Panc1 (cell line): ENCODE measurements around the gene PTGR3. TPM values are rescaled to one million over a fixed set of nuclear protein-coding genes. Genes with fewer than 3 reads are reported as not detected.

ENCODE experiments used
- ATAC-seq: fragments of 200-7000 bp; cut with Tn5 transposase; 2 replicates; pipeline ENCODE4 v1.9.1; 2020; ENCODE audit warnings: mild to moderate bottlenecking, moderate library complexity
- BruUV-seq: library from RNA; stranded (reverse); fragments of 400-500 nt; replicated peaks from 2 replicates; lab custom pipeline; 2021; lab: Mats Ljungman, UMichigan
- CTCF ChIA-PET: fragments of 300-600 bp; sonication (Branson Sonifier 250); formaldehyde crosslinking; loops from one replicate; lab custom pipeline; 2022; ENCODE audit warnings: antibody characterized with exemption; lab: Charles Lee
- POLR2A ChIA-PET: fragments of 300-600 bp; sonication (Branson Sonifier 250); formaldehyde crosslinking; loops from one replicate; lab custom pipeline; 2022; ENCODE audit warnings: antibody characterized with exemption; lab: Charles Lee
- DNase-seq: peaks from one replicate; pipeline ENCODE4 v3.0.0-alpha.2; 2010; ENCODE audit warnings: low read depth, low spot score
- H3K27ac ChIP-seq: 2 replicates; pipeline ENCODE4 v1.5.1; 2011; ENCODE audit warnings: mild to moderate bottlenecking, low read length, inconsistent platforms
- H3K27me3 ChIP-seq: fragments of 200-500 bp; sonication (Bioruptor generic); 2 replicates; pipeline ENCODE4 v1.6.0; 2014; ENCODE audit warnings: low read length, inconsistent platforms; ENCODE audit not compliant: control insufficient read depth, insufficient read depth
- H3K36me3 ChIP-seq: fragments of 200-500 bp; sonication (Bioruptor generic); 2 replicates; pipeline ENCODE4 v1.5.1; 2014; ENCODE audit warnings: inconsistent platforms, mild to moderate bottlenecking, low read length, moderate library complexity; ENCODE audit not compliant: control insufficient read depth, insufficient read depth
- H3K4me1 ChIP-seq: 2 replicates; pipeline ENCODE4 v1.5.1; 2011; ENCODE audit warnings: inconsistent platforms, mild to moderate bottlenecking, low read length, moderate library complexity; ENCODE audit not compliant: control insufficient read depth, insufficient read depth
- H3K4me3 ChIP-seq, 2 experiments: 2 replicates each; pipeline ENCODE4 v1.5.1; 2011 to 2012; ENCODE audit warnings: low read depth in 2 of 2, low read length in 2 of 2, mild to moderate bottlenecking in 2 of 2, inconsistent platforms in 1 of 2, moderate library complexity in 1 of 2
- H3K9me3 ChIP-seq: fragments of 200-500 bp; sonication (Bioruptor generic); 2 replicates; pipeline ENCODE4 v1.5.1; 2014; ENCODE audit warnings: low read depth, mild to moderate bottlenecking, inconsistent platforms, low read length, moderate library complexity; ENCODE audit not compliant: control insufficient read depth, insufficient read depth
- POLR2AphosphoS5 ChIP-seq: IDR thresholded peaks from 2 replicates; pipeline ENCODE4 v1.6.1; 2012; ENCODE audit warnings: mild to moderate bottlenecking, low read depth, low read length, moderate library complexity
- SIN3A ChIP-seq: IDR thresholded peaks from 2 replicates; pipeline ENCODE4 v1.6.1; 2012; ENCODE audit warnings: low read depth, mild to moderate bottlenecking, low read length, moderate library complexity, borderline replicate concordance; ENCODE audit not compliant: insufficient read depth
- TCF7L2 ChIP-seq: IDR thresholded peaks from 2 replicates; pipeline ENCODE4 v1.6.1; 2011; ENCODE audit warnings: mild to moderate bottlenecking, low read depth, low read length, inconsistent platforms
- in situ Hi-C: cut with HindIII; loops from 2 replicates; pipeline ENCODE4 v1.10.0; 2016; ENCODE audit warnings: low sequenced_read_pairs, low pct_unique_long_range_greater_than_20kb
- intact Hi-C: fragments of 100-400 bp; cut with micrococcal nuclease; formaldehyde crosslinking; loops from one replicate; pipeline ENCODE4 v1.10.0; 2022; ENCODE audit not compliant: unreplicated experiment
- total RNA-seq: library from RNA; stranded (reverse); gene quantifications from one replicate; pipeline ENCODE4 v1.2.1, GENCODE V29; 2021; ENCODE audit not compliant: unreplicated experiment
- TF ChIP-seq, protein P1 (sequence below), 2 experiments: IDR thresholded peaks; 2 replicates each; pipeline ENCODE4 v1.6.1; 2011 to 2012; ENCODE audit warnings: low read depth in 2 of 2, control low read depth in 1 of 2, low read length in 1 of 2, mild to moderate bottlenecking in 1 of 2, moderate library complexity in 1 of 2; ENCODE audit not compliant: insufficient read depth in 1 of 2
- TF ChIP-seq, protein P2 (sequence below): fragments of 450-650 bp; IDR thresholded peaks from 2 replicates; pipeline ENCODE4 v1.5.1; 2017; ENCODE audit warnings: mild to moderate bottlenecking

PTGR3 gene
- total RNA-seq, 1 experiment from 2014 or later, result 45.0 TPM

DNA sequence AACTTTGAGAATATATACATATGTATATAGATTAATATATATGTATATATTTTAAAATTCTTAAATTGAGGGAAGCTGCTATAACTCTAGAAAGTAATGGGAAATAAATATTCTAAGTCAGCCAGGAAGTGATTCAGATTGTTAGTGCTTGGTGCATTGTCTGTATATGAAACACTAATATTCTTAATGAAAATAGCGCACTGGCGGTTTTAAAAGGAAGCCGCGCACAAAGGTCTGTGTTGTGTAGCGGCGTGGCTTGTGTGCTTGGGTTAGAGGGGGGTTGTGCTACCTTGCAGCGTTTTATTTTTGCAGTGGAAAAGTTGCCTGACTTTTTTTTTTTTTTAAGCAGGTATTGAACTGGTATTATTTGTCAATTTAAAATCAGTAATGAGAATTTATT is 13.0 kb upstream of the PTGR3 start:
- ATAC-seq, result no peak
- intact Hi-C loops, result no loop called here
- no peaks in the 10 kb centered on the region for H3K36me3 ChIP-seq
- in situ Hi-C loops, result no loop called here
- ChIA-PET POLR2A (no interaction called here), CTCF (no interaction called here)
- BruUV-seq, result no TSS peak
- no peak overlapping the region for H3K27ac ChIP-seq
- TF ChIP-seq TCF7L2 (no peak), POLR2AphosphoS5 (no peak), SIN3A (no peak)
- TF ChIP-seq, protein P1, sequence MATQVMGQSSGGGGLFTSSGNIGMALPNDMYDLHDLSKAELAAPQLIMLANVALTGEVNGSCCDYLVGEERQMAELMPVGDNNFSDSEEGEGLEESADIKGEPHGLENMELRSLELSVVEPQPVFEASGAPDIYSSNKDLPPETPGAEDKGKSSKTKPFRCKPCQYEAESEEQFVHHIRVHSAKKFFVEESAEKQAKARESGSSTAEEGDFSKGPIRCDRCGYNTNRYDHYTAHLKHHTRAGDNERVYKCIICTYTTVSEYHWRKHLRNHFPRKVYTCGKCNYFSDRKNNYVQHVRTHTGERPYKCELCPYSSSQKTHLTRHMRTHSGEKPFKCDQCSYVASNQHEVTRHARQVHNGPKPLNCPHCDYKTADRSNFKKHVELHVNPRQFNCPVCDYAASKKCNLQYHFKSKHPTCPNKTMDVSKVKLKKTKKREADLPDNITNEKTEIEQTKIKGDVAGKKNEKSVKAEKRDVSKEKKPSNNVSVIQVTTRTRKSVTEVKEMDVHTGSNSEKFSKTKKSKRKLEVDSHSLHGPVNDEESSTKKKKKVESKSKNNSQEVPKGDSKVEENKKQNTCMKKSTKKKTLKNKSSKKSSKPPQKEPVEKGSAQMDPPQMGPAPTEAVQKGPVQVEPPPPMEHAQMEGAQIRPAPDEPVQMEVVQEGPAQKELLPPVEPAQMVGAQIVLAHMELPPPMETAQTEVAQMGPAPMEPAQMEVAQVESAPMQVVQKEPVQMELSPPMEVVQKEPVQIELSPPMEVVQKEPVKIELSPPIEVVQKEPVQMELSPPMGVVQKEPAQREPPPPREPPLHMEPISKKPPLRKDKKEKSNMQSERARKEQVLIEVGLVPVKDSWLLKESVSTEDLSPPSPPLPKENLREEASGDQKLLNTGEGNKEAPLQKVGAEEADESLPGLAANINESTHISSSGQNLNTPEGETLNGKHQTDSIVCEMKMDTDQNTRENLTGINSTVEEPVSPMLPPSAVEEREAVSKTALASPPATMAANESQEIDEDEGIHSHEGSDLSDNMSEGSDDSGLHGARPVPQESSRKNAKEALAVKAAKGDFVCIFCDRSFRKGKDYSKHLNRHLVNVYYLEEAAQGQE (IDR thresholded peaks at IDR 0.05; ENCODE audit: insufficient read depth in 1 of 2, low read depth in 2 of 2, low read length in 1 of 2), result no peak
- TF ChIP-seq, protein P2, sequence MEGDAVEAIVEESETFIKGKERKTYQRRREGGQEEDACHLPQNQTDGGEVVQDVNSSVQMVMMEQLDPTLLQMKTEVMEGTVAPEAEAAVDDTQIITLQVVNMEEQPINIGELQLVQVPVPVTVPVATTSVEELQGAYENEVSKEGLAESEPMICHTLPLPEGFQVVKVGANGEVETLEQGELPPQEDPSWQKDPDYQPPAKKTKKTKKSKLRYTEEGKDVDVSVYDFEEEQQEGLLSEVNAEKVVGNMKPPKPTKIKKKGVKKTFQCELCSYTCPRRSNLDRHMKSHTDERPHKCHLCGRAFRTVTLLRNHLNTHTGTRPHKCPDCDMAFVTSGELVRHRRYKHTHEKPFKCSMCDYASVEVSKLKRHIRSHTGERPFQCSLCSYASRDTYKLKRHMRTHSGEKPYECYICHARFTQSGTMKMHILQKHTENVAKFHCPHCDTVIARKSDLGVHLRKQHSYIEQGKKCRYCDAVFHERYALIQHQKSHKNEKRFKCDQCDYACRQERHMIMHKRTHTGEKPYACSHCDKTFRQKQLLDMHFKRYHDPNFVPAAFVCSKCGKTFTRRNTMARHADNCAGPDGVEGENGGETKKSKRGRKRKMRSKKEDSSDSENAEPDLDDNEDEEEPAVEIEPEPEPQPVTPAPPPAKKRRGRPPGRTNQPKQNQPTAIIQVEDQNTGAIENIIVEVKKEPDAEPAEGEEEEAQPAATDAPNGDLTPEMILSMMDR, result no peak
- no peak for DNase-seq
- no peaks in the 10 kb centered on the region for H3K27me3 ChIP-seq
- no peaks in the 10 kb centered on the region for H3K9me3 ChIP-seq
- H3K4me1 ChIP-seq, result no peaks in the 10 kb centered on the region
- H3K4me3 ChIP-seq, result no peak overlapping the region

DNA sequence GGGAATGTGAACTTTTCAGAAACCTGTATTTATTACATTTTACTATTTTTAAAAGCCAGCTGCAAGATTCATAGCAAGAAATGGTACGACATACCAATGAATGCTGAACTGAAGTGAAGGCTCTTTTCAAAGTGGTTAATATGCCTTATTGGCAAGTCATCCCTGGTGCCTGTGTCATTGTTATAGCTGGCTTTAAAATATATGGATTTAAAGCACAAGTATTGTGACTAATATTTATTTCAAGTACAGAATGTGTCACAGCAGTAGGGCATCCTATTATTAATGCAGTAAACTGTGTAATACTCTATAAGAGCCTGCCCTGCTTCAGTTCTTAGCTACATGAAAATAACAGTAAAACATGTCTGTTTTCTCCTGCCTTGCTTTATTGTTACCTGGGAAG is 12.5 kb upstream of the PTGR3 start:
- in situ Hi-C loops (no loop called here), intact Hi-C loops (no loop called here)
- ATAC-seq (no peak), DNase-seq (no peak)
- no peaks in the 10 kb centered on the region for H3K27me3 ChIP-seq
- BruUV-seq, result no TSS peak
- no peaks in the 10 kb centered on the region for H3K36me3 ChIP-seq
- H3K27ac ChIP-seq, result no peak overlapping the region
- POLR2A ChIA-PET, result no interaction called here
- TF ChIP-seq, protein P1 (IDR thresholded peaks at IDR 0.05; ENCODE audit: insufficient read depth in 1 of 2, low read depth in 2 of 2, low read length in 1 of 2), result no peak
- TF ChIP-seq, protein P2, result no peak
- no peaks in the 10 kb centered on the region for H3K9me3 ChIP-seq
- H3K4me3 ChIP-seq, result no peak overlapping the region
- CTCF ChIA-PET, result no interaction called here
- 0 out of 2 replicates have a peak, but pooled peaks cover under 1% of the 10 kb centered on the region for H3K4me1 ChIP-seq
